B cell (primary cell): ENCODE data around the gene RHBDF1. TPM values are rescaled to one million over a fixed set of nuclear protein-coding genes. Genes with fewer than 3 reads are reported as not detected.

Source experiments
- ATAC-seq: fragments of 200-7000 bp; cut with Tn5 transposase; one replicate; pipeline ENCODE4 v1.10.0; 2021; ENCODE audit warnings: low read depth, mild to moderate bottlenecking, moderate number of reproducible peaks, moderate library complexity
- CTCF ChIA-PET: fragments of 350-600 bp; sonication (Branson Sonifier 250); formaldehyde crosslinking; loops from one replicate; lab custom pipeline; 2021; ENCODE audit warnings: antibody characterized with exemption, inconsistent platforms; lab: Charles Lee
- POLR2A ChIA-PET: fragments of 350-600 bp; sonication (Branson Sonifier 250); formaldehyde crosslinking; loops from one replicate; lab custom pipeline; 2021; ENCODE audit warnings: antibody characterized with exemption; lab: Charles Lee
- DNase-seq: peaks from one replicate; pipeline ENCODE4 v3.0.0; 2013
- H2AFZ ChIP-seq: 2 replicates; pipeline ENCODE4 v1.6.1; 2012; ENCODE audit warnings: mild to moderate bottlenecking, low read depth, low read length; ENCODE audit not compliant: insufficient read depth, poor library complexity, severe bottlenecking
- H3K27ac ChIP-seq, 2 donors: 1 replicate in 1 of 2; 2 replicates in 1 of 2; pipeline ENCODE4 v1.5.1; 2012 to 2013; ENCODE audit warnings: low read length in 2 of 2, mild to moderate bottlenecking in 2 of 2, moderate library complexity in 1 of 2
- H3K27me3 ChIP-seq, 4 experiments: fragments of 200-600 bp in 1 of 4; sonication (generic) in 1 of 4; replicated peaks in 1 of 4; 1 replicate in 2 of 4; 2 replicates in 2 of 4; pipeline versions ENCODE4 v1.6.1 to v1.7.0; 2013 to 2016; ENCODE audit warnings: low read length in 3 of 4, mild to moderate bottlenecking in 2 of 4, mixed read lengths in 1 of 4, moderate library complexity in 1 of 4; ENCODE audit not compliant: insufficient read depth in 4 of 4, control insufficient read depth in 3 of 4; ENCODE audit errors: control extremely low read depth in 1 of 4
- H3K36me3 ChIP-seq, 2 experiments: replicated peaks in 1 of 2; 1 replicate in 1 of 2; 2 replicates in 1 of 2; pipeline versions ENCODE4 v1.6.1 to v1.7.1; 2013; ENCODE audit warnings: low read length in 1 of 2; ENCODE audit not compliant: insufficient read depth in 2 of 2, control insufficient read depth in 1 of 2; ENCODE audit errors: control extremely low read depth in 1 of 2, extremely low read depth in 1 of 2
- H3K4me1 ChIP-seq, 2 donors: fragments of 200-600 bp in 1 of 2; sonication (generic) in 1 of 2; 1 replicate in 1 of 2; 2 replicates in 1 of 2; pipeline versions ENCODE4 v1.5.1 to v1.6.1; 2013 to 2017; ENCODE audit warnings: low read length in 2 of 2; ENCODE audit not compliant: control insufficient read depth in 2 of 2, insufficient read depth in 2 of 2
- H3K4me2 ChIP-seq: replicated peaks from 2 replicates; pipeline ENCODE3; 2012; ENCODE audit warnings: mild to moderate bottlenecking, low read depth, low read length; ENCODE audit not compliant: poor library complexity, severe bottlenecking
- H3K4me3 ChIP-seq, 5 experiments: fragments of 200-600 bp in 1 of 5; sonication (generic) in 1 of 5; 1 replicate in 3 of 5; 2 replicates in 2 of 5; pipeline versions ENCODE4 v1.5.1 to v1.7.0; 2011 to 2016; ENCODE audit warnings: low read length in 4 of 5, mild to moderate bottlenecking in 4 of 5, low read depth in 2 of 5, control low read depth in 1 of 5, moderate library complexity in 1 of 5; ENCODE audit not compliant: insufficient read depth in 1 of 5; ENCODE audit errors: control extremely low read depth in 1 of 5, extremely low read depth in 1 of 5
- H3K79me2 ChIP-seq: fragments of 200-600 bp; sonication (generic); one replicate; pipeline ENCODE4 v1.6.0; 2016; ENCODE audit warnings: low read length; ENCODE audit not compliant: control insufficient read depth, insufficient read depth
- H3K9ac ChIP-seq: fragments of 200-600 bp; sonication (generic); 2 replicates; pipeline ENCODE4 v1.6.1; 2017; ENCODE audit warnings: mild to moderate bottlenecking, low read length, moderate library complexity
- H3K9me3 ChIP-seq, 3 donors: one replicate each; pipeline versions ENCODE4 v1.6.1 to v1.7.1; 2013; ENCODE audit warnings: low read length in 2 of 3; ENCODE audit not compliant: control insufficient read depth in 2 of 3, insufficient read depth in 1 of 3; ENCODE audit errors: control extremely low read depth in 1 of 3
- H4K20me1 ChIP-seq: 2 replicates; pipeline ENCODE4 v1.6.0; 2012; ENCODE audit warnings: mild to moderate bottlenecking, low read length; ENCODE audit not compliant: insufficient read depth, control insufficient read depth, poor library complexity, severe bottlenecking
- H3K27ac Mint-ChIP-seq: one replicate; pipeline ENCODE4 v1.8.0; 2021; ENCODE audit warnings: mixed read lengths
- H3K27me3 Mint-ChIP-seq: one replicate; pipeline ENCODE4 v1.8.0; 2021; ENCODE audit warnings: mixed read lengths
- H3K4me1 Mint-ChIP-seq: one replicate; pipeline ENCODE4 v1.8.0; 2021; ENCODE audit warnings: mixed read lengths
- H3K4me3 Mint-ChIP-seq: one replicate; pipeline ENCODE4 v1.8.0; 2021; ENCODE audit warnings: mixed read lengths
- H3K9me3 Mint-ChIP-seq: one replicate; pipeline ENCODE4 v1.8.0; 2022; ENCODE audit warnings: mixed read lengths; ENCODE audit not compliant: insufficient read depth
- EZH2 ChIP-seq: IDR thresholded peaks from 2 replicates; pipeline ENCODE4 v1.6.1; 2012; ENCODE audit warnings: borderline replicate concordance, low read depth, mild to moderate bottlenecking, moderate library complexity, low read length; ENCODE audit not compliant: insufficient read depth, poor library complexity, severe bottlenecking
- WGBS: methylation state at CpG from one replicate; pipeline ENCODE4 v1.1.5; 2013; ENCODE audit warnings: missing lambda C conversion rate; ENCODE audit not compliant: insufficient coverage; 5-methylcytosine and 5-hydroxymethylcytosine counted together
- intact Hi-C: fragments of 100-400 bp; cut with micrococcal nuclease; formaldehyde crosslinking; loops from one replicate; pipeline ENCODE4 v1.10.0; 2022
- polyA plus RNA-seq: library from polyadenylated mRNA; depleted of rRNA; stranded (reverse); fragments of >200 nt; gene quantifications from 2 replicates; pipeline ENCODE4 v1.2.3, GENCODE V29; 2012
- total RNA-seq, 2 donors: library from RNA; stranded (reverse); fragments of 120-200 nt in 1 of 2; gene quantifications; 1 replicate in 1 of 2; 2 replicates in 1 of 2; pipeline versions ENCODE4 v1.2.3 to v1.2.4, GENCODE V29; 2013 to 2022
- TF ChIP-seq, protein P1 (sequence below): fragments of 200-600 bp; IDR thresholded peaks from one replicate; pipeline ENCODE4 v1.8.0; 2022; ENCODE audit warnings: antibody characterized with exemption, mild to moderate bottlenecking

The RHBDF1 gene
- total and polyA plus RNA-seq, 2 donors (not counting 1 experiment from before 2014, with no cell fraction given): 0.42 to 0.76 TPM

DNA sequence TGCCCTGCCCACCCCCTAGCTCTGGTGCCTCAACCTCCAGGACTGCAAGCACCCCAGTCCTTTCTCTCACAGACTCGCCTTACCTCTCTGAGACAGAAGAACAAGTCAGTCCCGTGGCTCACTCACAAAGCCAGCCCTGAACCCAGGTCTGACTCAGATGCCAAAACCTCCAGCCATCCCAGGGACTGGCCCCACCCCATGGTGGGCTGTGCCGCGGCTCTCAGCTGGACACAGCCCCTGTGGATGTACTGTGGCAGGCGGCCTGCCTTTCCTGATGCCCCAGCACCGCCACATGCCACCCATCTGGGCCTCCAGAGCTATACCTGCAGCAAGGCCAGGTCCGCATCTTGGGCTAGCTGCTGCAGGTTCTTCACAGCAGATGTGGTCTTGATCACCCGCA, 25.4 kb upstream of the RHBDF1 start:
- intact Hi-C loops: loop anchor here (1.0 kb wide), 3 partner anchors 20 to 45 kb away; partner anchors contain the start of genes MPG, POLR3K and SNRNP25
- H3K4me2 ChIP-seq: no peak overlapping the region
- no peak for DNase-seq
- H3K9me3 Mint-ChIP-seq: no peaks in the 10 kb centered on the region
- H3K27me3 ChIP-seq: no peaks in the 10 kb centered on the region
- CTCF ChIA-PET: interaction anchor here (0.5 to 8.2 kb wide), 13 partner anchors 9 to 84 kb away, joined by 3 to 401 read pairs (median 9); partner anchors contain the start of genes MPG, NPRL3 and RHBDF1
- POLR2A ChIA-PET: interaction anchor here (0.6 to 0.8 kb wide), 2 partner anchors 26 to 104 kb away, joined by 3 to 7 read pairs; partner anchors contain the start of gene RHBDF1
- peaks cover 11% of the 10 kb centered on the region for H4K20me1 ChIP-seq
- H3K27ac ChIP-seq: no peak overlapping the region
- TF ChIP-seq EZH2: no peak
- TF ChIP-seq, protein P1, sequence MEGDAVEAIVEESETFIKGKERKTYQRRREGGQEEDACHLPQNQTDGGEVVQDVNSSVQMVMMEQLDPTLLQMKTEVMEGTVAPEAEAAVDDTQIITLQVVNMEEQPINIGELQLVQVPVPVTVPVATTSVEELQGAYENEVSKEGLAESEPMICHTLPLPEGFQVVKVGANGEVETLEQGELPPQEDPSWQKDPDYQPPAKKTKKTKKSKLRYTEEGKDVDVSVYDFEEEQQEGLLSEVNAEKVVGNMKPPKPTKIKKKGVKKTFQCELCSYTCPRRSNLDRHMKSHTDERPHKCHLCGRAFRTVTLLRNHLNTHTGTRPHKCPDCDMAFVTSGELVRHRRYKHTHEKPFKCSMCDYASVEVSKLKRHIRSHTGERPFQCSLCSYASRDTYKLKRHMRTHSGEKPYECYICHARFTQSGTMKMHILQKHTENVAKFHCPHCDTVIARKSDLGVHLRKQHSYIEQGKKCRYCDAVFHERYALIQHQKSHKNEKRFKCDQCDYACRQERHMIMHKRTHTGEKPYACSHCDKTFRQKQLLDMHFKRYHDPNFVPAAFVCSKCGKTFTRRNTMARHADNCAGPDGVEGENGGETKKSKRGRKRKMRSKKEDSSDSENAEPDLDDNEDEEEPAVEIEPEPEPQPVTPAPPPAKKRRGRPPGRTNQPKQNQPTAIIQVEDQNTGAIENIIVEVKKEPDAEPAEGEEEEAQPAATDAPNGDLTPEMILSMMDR: no peak
- no peak overlapping the region for H3K9ac ChIP-seq
- peaks cover 0 to 15% of the 10 kb centered on the region in 2 experiments for H3K36me3 ChIP-seq
- H3K27me3 Mint-ChIP-seq: no peaks in the 10 kb centered on the region
- H3K4me3 Mint-ChIP-seq: no peak overlapping the region
- no peak overlapping the region for H2AFZ ChIP-seq
- WGBS: 90% methylated on average over 8 of the region's 8 CpGs
- no peak for ATAC-seq
- H3K9me3 ChIP-seq: no peaks in the 10 kb centered on the region
- peaks cover 6% of the 10 kb centered on the region for H3K4me1 Mint-ChIP-seq
- H3K79me2 ChIP-seq: peaks cover 4% of the 10 kb centered on the region
- no peak overlapping the region for H3K4me3 ChIP-seq
- peaks cover 0 to 10% of the 10 kb centered on the region in 2 donors for H3K4me1 ChIP-seq
- no peak overlapping the region for H3K27ac Mint-ChIP-seq

DNA sequence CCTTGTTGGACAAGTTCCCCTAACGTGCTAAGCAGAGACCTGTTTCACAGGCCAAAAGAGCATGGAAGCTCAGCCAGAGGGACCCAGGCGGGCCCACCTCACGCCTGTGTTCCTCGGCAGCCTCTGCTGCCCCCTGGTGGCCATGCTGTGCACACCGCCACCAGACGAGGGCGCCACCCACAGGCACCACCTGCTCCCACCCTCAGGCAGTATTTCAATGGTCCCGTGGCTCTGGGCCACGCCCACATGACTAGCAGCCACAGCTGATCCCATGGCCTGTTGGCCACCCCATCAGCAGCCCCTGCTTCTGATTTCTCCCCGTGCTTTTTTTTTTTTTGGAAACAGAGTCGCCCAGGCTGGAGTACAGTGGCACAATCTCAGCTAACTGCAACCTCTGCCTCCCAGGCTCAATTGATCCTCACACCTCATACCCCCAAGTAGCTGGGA, 24.5 kb upstream of the RHBDF1 start:
- H3K27ac ChIP-seq: no peak overlapping the region
- peak overlapping the region; percentile 62 for H3K27ac Mint-ChIP-seq
- H3K9me3 Mint-ChIP-seq: no peaks in the 10 kb centered on the region
- 8% methylated on average over 9 of the region's 11 CpGs for WGBS
- ChIA-PET POLR2A (interaction anchor here (0.6 to 1.0 kb wide), 5 partner anchors 20 to 43 kb away, joined by 3 to 9 read pairs (median 3); partner anchors contain the start of gene RHBDF1), CTCF (interaction anchor here (0.8 to 8.2 kb wide), 20 partner anchors 10 to 274 kb away, joined by 3 to 401 read pairs (median 8); partner anchors contain the start of genes MPG, MRPL28, NPRL3 and POLR3K)
- DNase-seq (peak; percentile 95), ATAC-seq (peak; percentile 99)
- peaks cover 4% of the 10 kb centered on the region for H3K79me2 ChIP-seq
- H3K27me3 ChIP-seq: no peaks in the 10 kb centered on the region
- H3K4me1 ChIP-seq: peaks cover 0 to 10% of the 10 kb centered on the region in 2 donors
- H3K4me3 ChIP-seq: no peak overlapping the region
- peaks cover 6% of the 10 kb centered on the region for H3K4me1 Mint-ChIP-seq
- intact Hi-C loops: loop anchor here (1.0 kb wide), 3 partner anchors 19 to 44 kb away; partner anchors contain the start of genes MPG, POLR3K and SNRNP25
- no peak for TF ChIP-seq EZH2
- TF ChIP-seq, protein P1: peak; percentile 97
- no peaks in the 10 kb centered on the region for H3K9me3 ChIP-seq
- no peak overlapping the region for H3K4me3 Mint-ChIP-seq
- no peak overlapping the region for H2AFZ ChIP-seq
- H3K9ac ChIP-seq: no peak overlapping the region
- H3K27me3 Mint-ChIP-seq: no peaks in the 10 kb centered on the region
- H3K4me2 ChIP-seq: no peak overlapping the region
- H4K20me1 ChIP-seq: peaks cover 8% of the 10 kb centered on the region
- H3K36me3 ChIP-seq: peaks cover 0 to 19% of the 10 kb centered on the region in 2 experiments
